NK-92 (cell line): ENCODE data around the gene LRP10.
"Not testable (repeated sequence)": the region's sequence is repeated elsewhere in the genome, so short reads cannot be mapped to it uniquely, and the experiment has no call there.

Experiments
- DNase-seq: peaks from one replicate; lab custom pipeline; 2025; ENCODE audit not compliant: unreplicated experiment; lab: John Stamatoyannopoulos, UW

LRP10 gene

GRCh38 chr14:22886500-22887259, 15.1 kb downstream of the LRP10 start:
- DNase-seq: no peak

- no peak for DNase-seq
These were observed 15.9 kb downstream of the LRP10 start for GRCh38 chr14:22887260-22887989.

GRCh38 chr14:22887990-22888378, 16.4 kb downstream of the LRP10 start:
- DNase-seq: no peak

DNA sequence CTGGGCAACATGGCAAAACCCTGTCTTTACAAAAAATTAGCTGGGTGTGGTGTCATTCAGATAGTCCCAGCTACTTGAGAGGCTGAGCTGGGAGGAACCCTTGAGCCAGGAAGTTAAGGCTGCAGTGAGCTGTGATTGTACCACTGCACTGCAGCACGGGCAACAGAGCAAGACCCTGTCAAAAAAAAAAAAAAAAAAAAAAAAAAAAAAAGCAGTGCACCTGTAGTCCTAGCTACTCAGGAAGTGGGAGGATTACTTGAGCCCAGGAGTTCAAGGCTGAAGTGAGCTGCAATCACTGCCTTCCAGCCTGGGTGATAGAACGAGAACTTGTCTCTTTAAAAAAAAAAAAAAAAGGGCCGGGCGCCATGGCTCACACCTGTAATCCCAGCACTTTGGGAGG, 17.1 kb downstream of the LRP10 start:
- no peak for DNase-seq

DNA sequence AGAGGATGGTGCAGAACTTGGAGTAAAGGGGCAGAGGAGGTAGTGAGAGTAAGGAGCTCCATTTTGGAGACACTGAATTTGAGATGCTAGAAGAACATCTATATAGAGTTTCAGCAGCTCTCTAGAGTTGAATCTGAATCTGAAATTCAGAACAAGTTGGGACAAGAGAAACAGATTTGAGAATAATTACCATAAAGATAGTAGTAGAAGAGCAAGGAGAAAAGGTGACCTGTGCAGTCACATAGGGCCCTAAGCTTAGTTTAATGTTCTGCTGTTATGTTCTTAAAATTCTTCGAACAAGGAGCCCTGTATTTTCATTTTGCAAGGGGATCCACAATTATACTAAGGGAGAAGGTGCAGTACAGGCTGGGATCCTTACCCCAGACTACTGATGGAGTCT, 18.9 kb downstream of the LRP10 start:
- DNase-seq: no peak

DNA sequence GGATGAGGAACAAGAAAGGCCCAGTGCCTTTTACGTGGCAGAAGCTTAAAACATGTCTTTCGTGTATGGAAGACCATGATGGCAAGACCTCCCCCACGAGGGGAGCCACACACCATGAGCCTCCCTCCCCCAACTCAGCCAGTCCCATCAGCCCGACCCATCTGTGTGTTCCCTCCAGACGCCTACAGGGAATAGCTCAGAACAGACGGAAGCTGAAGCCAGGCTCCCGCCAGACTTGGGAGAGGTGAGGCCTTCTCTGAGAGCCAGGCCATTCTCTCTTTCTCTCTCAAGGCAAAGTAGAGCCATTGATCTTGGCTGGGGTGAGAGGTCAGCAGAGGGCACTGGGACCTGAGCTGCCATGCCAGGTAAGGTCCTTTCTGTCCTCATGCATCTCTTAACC, 20.9 kb downstream of the LRP10 start:
- DNase-seq: no peak

GRCh38 chr14:22893706-22894105, 22.2 kb downstream of the LRP10 start:
- no peak for DNase-seq

DNA sequence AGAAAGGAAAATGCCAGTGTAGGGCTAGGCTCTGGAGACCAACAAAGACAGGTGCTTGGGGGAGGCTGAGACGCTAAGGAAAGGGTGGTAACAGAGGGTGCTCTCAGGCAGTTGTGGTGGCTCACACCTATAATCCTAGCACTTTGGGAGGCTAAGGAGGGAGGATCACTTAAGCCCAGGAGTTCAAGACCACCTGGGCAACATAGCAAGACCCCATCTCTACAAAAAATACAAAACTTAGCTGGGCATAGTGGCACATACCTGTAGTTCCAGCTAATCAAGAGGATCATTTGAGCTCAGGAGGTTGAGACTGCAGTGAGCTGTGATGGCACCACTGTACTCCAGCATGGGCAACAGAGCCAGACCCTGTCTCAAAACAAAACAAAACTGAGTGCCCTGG, 23.9 kb downstream of the LRP10 start:
- DNase-seq: no peak

DNA sequence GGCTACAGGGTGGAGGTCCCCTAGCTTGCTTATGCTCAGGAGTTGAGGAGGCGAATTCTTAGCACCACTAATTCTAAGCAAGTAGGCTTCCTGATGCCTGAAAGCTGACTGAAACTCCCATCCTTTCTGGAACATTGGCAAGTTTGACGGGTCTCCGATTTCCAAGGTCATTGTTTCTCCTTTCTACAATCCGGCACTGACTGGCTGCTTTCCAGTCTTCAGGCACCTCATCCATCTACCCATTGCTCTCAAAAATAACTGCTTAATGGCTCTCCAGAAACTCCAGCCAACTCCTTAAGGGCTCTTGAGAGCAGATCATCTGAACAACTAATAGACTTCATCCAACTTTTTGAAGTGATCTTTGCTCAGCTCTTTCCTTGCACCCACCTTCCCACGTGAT, 24.8 kb downstream of the LRP10 start:
- no peak for DNase-seq

GRCh38 chr14:22896760-22897159, 25.2 kb downstream of the LRP10 start:
- no peak for DNase-seq

- DNase-seq: no peak
These were observed 25.8 kb downstream of the LRP10 start for GRCh38 chr14:22897357-22897756.

DNA sequence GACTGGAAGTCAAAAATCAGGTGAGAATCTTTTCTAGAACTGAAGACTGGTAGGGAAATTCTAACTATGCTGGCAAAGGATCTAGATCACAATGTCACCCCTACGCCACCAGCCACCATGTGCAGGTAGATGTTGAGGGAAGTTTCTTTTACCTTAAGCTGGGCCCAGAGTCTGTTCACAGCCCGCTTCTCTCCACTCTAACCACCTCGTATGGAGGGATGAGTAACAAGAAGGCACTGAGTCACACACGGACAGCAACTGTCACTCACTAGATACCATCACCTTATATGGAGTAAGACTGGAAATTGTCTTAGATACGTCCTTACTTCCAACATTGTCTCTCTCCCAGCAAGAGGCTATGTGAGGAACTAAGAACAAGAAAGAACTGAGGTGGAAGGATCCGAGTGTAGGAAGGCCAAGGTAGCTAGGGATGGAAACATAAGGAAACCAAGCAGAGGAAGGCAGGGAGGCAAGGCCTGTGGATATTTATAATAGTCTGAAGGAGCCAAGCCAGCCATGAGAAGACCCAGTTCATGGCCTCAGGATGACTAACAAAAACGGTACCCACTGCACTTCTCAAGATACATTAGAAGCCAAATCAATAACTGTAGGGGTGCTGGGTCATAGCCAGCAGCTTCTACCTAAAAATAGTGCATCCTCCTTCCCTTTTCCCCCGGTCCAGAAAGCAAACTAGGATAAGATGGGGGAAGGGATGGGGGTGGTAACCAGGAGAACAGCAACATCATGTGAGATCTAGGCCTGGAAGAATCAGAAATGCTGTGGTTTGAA, 27.0 kb downstream of the LRP10 start:
- no peak for DNase-seq

GRCh38 chr14:22900081-22900799, 28.7 kb downstream of the LRP10 start:
- DNase-seq: no peak

- no peak for DNase-seq
These were observed 30.3 kb downstream of the LRP10 start for GRCh38 chr14:22901799-22902198.

DNA sequence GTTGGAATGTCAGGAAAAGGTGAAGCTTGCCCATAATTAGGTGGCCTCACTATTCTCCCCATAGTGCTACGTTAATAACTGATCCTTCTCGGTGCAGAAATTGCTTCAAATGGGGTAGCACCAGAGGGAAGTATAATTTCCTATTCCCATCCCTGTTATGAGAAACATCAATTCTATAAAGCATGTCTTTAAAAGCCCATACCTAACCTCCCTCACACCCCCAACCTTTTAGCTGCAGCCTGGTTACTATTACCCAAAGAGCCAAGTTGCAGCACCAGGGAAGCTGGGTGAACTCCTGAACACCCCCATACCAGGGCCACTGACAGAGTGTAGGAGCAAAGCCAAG, 32.2 kb downstream of the LRP10 start:
- DNase-seq: no peak

DNA sequence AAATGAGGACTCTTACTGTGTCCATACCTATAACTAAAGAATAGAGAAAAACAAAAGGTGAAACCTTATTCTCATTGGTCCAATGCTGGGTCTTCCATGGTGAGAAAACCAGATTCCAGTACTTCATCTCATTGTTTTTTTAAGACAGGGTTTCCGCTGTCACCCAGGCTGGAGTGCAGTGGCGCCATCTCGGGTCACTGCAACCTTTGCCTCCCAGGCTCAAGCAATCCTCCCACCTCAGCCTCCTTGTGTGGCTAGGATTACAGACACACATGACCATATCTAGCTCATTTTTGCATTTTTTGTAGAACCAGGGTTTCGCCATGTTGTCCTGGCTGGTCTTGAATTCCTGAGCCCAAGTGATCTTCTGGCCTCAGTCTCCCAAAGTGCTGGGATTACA, 34.1 kb downstream of the LRP10 start:
- no peak for DNase-seq

DNA sequence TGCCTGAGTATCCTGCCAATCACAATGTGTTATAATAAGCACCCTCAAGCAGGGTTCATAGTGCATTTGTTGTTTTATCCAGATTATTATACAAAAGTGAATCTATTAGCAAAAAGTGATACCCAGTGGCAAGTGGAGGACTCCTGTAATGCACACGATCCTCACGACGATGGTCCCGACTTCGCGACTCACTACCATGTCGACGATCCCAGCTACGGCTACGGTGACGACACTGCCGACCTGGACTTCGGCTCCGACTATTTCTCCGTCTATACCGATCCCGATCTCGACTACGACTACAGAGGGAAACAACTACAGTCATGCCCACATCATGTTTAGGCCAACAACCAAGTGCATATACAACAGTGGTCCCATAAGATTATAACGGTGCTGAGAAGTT, 34.5 kb downstream of the LRP10 start:
- no peak for DNase-seq

GRCh38 chr14:22907429-22907828, 35.9 kb downstream of the LRP10 start:
- DNase-seq: no peak

- no peak for DNase-seq
These were observed 37.1 kb downstream of the LRP10 start for GRCh38 chr14:22908601-22909000.

- no peak for DNase-seq
These were observed 39.4 kb downstream of the LRP10 start for GRCh38 chr14:22910916-22911315.

DNA sequence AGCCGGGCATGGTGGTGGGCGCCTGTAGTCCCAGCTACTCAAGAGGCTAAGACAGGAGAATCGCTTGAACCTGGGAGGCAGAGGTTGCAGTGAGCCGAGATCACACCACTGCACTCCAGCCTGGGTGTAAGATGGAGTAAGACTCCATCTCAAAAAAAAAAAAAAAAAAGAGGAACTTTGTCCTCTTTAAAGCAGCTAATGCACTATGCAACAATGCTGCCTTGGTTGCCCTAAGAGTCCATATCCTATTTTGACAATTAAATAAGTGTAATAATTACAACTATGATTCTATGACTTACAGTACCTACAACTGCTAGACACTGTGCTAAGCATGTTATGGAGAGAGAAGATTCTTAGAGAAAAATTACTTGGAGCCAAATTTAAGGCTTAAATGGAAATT, 43.3 kb downstream of the LRP10 start:
- DNase-seq: not testable (repeated sequence)
